Muscle layer of colon (tissue), 2 donors: ENCODE results near the gene PYGB.

ENCODE experiments used
- H3K27ac ChIP-seq: one replicate; pipeline ENCODE4 v1.7.0; 2013; ENCODE audit warnings: low read depth, mild to moderate bottlenecking, low read length, moderate library complexity
- H3K27me3 ChIP-seq, 2 donors: one replicate each; pipeline ENCODE4 v1.7.0; 2013; ENCODE audit warnings: low read length in 2 of 2, mild to moderate bottlenecking in 2 of 2; ENCODE audit not compliant: insufficient read depth in 2 of 2, control insufficient read depth in 1 of 2
- H3K36me3 ChIP-seq: one replicate; pipeline ENCODE4 v1.7.0; 2013; ENCODE audit warnings: mild to moderate bottlenecking, low read length; ENCODE audit not compliant: insufficient read depth
- H3K4me1 ChIP-seq: one replicate; pipeline ENCODE4 v1.7.0; 2013; ENCODE audit warnings: mild to moderate bottlenecking, low read length; ENCODE audit not compliant: insufficient read depth
- H3K4me3 ChIP-seq, 2 donors: one replicate each; pipeline ENCODE4 v1.7.0; 2013; ENCODE audit warnings: low read length in 2 of 2, low read depth in 1 of 2, mild to moderate bottlenecking in 1 of 2, moderate library complexity in 1 of 2
- H3K9ac ChIP-seq: one replicate; pipeline ENCODE4 v1.7.0; 2013; ENCODE audit warnings: low read length
- H3K9me3 ChIP-seq: one replicate; pipeline ENCODE4 v1.7.0; 2013; ENCODE audit warnings: mild to moderate bottlenecking, low read length
- donor health status: abdominal sarcoma.
- donor health status: Adenocarcinoma of cecum.

Gene PYGB

GRCh38 chr20:25340380-25340779 is 92.5 kb downstream of the PYGB start:
- H3K9me3 ChIP-seq: no peaks in the 10 kb centered on the region
- no peaks in the 10 kb centered on the region for H3K36me3 ChIP-seq
- H3K27ac ChIP-seq: no peak overlapping the region
- H3K4me3 ChIP-seq: no peak overlapping the region
- no peak overlapping the region for H3K9ac ChIP-seq
- H3K27me3 ChIP-seq: no peaks in the 10 kb centered on the region
- no peaks in the 10 kb centered on the region for H3K4me1 ChIP-seq

DNA sequence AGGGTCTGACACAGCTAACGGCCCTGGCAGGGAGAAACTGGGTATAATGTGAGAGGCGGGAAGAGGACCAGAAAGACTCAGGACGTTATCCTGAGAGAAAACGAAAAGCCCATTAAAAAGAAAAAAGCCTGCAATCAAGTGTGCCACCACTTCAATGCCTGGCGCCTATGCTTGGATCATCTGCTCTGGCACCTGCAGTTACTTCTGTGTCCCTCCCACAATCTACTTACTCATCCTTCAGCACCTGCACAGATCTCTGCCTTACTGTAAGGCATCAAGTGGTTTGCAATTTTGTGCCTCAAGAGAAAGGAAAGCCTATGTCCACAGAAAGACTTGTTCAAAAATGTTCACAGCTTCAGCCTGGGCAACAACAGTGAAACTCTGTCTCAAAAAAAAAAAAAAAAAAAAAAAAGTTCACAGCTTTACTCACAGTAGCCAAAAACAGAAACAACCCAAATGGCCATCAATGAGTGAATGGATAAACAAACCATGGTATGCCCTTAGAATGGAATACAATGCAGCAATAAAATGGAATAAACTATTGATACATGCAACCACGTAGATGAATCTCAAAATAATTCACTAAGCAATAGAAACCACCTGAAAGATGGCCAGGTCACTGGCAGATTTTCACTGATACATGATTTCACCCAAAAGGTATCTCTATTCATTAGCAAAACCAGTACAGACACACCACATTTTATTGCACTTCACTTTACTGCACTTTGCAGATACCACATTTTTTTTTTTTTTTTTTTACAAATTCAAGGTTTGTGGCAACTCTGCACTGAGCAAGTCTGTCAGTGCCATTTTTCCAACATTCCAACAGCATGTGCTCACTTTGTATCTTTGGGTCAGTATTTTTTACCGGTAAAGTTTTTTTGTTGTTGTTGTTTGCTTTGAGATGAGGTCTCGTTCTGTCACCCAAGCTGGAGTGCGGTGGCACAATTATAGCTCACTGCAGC is 94.1 kb downstream of the PYGB start:
- Histone ChIP-seq H3K4me3 (no peak overlapping the region), H3K27me3 (no peaks in the 10 kb centered on the region), H3K36me3 (no peaks in the 10 kb centered on the region), H3K27ac (no peak overlapping the region), H3K9me3 (no peaks in the 10 kb centered on the region), H3K9ac (no peak overlapping the region), H3K4me1 (no peaks in the 10 kb centered on the region)

GRCh38 chr20:25344634-25345033 is 96.7 kb downstream of the PYGB start:
- no peaks in the 10 kb centered on the region for H3K4me1 ChIP-seq
- no peak overlapping the region for H3K27ac ChIP-seq
- no peaks in the 10 kb centered on the region for H3K9me3 ChIP-seq
- H3K27me3 ChIP-seq: no peaks in the 10 kb centered on the region
- no peaks in the 10 kb centered on the region for H3K36me3 ChIP-seq
- H3K9ac ChIP-seq: no peak overlapping the region
- no peak overlapping the region for H3K4me3 ChIP-seq

DNA sequence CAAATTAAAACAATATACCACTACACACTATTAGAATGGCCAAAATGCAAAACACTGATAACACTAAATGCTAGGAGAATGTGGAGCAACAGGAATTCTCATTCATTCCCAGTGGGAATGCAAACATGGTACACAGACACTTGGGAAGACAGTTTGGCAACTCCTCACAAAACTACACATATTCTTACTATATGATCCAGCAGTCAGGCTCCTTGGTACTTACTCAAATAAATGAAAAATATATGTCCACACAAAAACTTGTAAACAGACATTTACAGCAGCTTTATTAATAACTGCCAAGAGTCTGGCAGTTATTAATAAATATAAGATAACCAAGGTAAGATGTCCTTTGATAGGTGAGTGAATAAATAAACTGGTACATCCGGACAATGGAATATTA is 97.8 kb downstream of the PYGB start:
- no peak overlapping the region for H3K27ac ChIP-seq
- H3K9me3 ChIP-seq: no peaks in the 10 kb centered on the region
- H3K9ac ChIP-seq: no peak overlapping the region
- H3K4me1 ChIP-seq: no peaks in the 10 kb centered on the region
- H3K27me3 ChIP-seq: no peaks in the 10 kb centered on the region
- no peak overlapping the region for H3K4me3 ChIP-seq
- no peaks in the 10 kb centered on the region for H3K36me3 ChIP-seq

GRCh38 chr20:25346349-25346748 is 98.5 kb downstream of the PYGB start:
- Histone ChIP-seq H3K4me1 (no peaks in the 10 kb centered on the region), H3K27me3 (no peaks in the 10 kb centered on the region), H3K9me3 (no peaks in the 10 kb centered on the region), H3K4me3 (no peak overlapping the region), H3K9ac (no peak overlapping the region), H3K36me3 (no peaks in the 10 kb centered on the region), H3K27ac (no peak overlapping the region)
